DMS114 treated with DMSO at 0.1 percent for 48 hours (cell line): ENCODE measurements around the gene ATRIP.

Source experiments
- DNase-seq: peaks from one replicate; lab custom pipeline; 2025; ENCODE audit not compliant: unreplicated experiment; lab: John Stamatoyannopoulos, UW

Gene ATRIP

DNA sequence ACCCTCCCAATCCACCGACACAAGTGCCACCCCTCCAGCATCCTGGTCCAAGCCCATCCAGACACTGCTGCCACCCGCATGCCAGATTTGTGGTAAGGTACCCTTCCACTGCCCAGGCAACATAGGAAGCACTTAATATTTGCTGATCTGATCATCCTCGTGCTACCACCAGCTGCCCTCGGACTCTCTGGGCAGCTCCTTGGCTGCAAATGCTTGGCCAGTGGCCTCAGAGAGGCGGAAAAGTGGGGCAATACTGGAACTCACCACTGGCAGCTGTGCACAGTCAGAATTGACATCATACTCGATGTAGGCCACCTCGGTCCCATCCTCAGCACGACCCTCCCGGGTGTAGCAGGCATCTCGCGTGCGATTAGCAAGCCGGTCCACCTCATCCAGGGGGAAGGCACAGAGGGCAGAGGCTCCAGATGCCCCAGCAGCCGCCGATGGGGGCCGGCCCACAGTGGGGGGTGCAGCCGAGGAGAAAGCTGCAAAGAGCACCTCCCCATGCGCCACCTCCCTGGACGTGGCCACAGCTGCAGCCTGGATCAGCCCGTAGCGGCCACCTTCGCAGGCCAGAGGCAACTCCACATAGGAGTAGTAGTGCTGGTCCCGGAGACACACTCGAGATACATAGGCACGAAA lies 23.2 kb upstream of the ATRIP start:
- no peak for DNase-seq

DNA sequence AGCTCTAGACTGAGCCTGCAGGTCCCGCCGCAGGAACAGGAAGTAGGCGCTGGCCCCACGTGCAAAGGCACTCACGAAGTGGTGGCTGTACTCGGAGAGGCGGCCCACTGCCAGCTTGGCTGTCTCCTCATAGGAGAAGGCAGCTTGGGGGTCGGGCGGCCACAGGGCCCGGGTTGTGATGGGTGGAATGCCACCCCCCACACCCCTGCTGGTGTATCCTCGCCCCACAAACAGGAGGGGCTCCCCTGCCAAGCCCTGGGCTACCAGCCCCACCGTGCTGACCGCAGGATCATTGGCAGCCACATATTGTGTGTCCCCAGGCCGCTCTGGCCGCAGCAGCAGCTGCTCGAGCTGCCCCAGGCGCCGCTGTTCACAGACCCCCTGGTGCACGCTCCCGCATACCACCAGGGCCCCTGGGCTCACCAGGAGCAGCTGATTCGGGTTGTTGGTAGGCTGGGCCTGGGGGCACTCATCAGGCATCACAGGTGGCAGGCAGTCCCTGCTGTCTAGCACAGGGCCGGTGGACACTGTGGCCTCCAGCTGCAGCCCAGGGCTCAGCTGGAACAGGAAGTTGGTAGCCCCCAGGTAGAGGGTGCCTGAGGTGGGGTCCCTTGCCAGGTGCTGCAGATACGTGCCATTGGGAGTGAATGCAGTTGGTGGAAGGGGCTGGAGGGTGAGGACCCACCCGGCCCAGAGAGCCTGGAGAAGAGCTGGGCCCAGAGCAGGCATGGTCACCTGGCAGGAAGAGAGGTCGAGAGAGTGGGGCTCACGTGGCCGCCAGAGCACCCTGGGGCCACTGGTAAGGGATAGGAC lies 22.4 kb upstream of the ATRIP start:
- no peak for DNase-seq

DNA sequence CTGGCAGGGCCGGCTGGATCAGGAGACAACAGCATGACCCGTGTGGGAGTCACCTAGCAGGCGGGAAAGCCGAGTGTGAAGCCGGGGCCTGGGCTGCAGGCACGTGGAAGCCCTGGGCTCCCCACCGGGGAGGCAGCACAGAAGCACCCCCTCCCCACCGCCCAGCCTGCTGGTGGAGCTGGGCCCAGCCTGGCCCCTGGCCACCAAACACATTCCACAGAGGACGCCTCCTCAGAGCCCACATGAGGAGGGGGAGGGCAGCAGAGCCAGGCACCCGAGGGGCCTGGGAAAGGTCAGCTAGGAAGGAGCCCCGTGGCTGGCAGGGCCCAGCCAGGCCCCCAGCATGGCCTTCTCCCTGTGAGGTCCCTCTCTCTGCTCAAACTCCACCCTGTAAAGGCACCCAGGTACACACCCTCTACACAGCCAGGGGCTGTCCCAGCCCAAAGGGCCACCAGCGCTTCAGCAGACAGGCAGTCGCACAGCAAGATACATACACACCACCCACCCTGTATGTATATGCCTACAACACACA lies 21.2 kb upstream of the ATRIP start:
- DNase-seq = no peak

DNA sequence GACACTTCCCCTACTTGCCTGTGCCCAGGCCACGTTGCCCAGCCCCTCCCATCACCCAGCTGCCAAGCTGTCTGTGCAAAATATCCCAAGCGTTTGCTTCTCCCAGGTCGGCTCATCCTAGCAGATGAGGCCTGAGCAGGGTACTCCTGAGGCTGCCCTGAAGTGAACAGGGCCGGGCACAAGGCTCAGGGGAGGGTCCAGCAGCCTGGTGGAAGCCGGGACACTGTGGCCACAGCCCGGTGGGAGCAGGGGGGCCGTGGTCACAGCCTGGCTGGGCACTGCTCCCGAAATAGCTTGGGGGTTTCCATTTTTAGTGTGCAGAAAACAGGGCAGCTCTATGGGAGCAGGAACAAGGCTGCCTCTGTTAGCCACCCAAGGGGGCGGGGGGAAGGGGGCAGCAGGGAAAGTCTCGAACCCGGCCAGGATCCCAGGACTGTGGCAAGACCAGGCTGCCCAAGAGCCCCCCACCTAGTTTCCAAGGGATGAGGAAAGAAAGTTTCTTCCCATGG lies 20.1 kb upstream of the ATRIP start:
- no peak for DNase-seq

DNA sequence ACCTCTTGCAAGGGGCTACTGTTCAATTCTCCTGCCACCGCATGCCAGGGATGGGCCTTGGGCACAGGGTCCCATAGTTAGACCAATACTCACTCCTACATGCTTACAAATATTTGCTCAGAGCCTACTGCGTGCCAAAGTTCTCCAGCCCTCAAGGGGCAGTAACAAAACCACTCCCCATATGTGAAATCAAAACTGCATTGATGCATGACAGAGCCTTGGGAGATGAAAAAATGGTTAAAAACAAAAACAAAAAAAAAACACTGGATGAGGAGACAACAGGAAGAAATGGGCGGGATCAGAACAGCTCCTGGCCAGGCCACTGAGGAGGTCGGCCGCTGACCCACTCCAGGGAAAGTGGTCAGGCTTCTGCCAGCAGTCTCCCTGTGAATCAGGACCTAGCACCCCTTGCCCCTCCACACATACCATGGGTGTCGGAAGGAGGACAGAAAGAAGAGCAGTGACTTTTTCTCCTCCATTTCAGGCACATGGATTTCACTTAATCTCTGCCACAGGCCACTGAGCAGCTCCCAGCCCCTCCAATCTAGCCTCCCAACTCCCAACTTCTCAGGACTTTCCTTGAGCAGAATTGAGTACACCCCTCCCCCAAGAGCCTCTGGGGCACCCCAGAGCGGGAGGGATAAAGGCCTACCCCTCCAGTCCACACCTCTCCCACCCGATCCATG lies 19.4 kb upstream of the ATRIP start:
- no peak for DNase-seq

DNA sequence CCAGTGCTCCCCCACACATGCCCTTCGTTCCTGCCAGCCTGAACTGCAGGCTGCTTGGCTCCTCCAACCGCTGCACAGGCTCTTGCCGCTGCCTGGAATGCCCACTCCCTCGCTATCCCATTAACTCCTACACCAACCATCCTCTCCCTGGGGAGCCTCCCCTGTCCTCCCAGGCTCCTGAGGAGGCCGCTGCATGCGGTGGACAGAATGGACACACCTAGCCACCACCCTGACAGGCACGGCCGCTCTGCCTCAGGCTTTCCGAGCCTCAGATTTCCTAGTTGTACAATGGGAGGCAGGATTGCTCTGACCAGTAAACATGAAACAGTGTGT lies 18.9 kb upstream of the ATRIP start:
- DNase-seq = no peak

DNA sequence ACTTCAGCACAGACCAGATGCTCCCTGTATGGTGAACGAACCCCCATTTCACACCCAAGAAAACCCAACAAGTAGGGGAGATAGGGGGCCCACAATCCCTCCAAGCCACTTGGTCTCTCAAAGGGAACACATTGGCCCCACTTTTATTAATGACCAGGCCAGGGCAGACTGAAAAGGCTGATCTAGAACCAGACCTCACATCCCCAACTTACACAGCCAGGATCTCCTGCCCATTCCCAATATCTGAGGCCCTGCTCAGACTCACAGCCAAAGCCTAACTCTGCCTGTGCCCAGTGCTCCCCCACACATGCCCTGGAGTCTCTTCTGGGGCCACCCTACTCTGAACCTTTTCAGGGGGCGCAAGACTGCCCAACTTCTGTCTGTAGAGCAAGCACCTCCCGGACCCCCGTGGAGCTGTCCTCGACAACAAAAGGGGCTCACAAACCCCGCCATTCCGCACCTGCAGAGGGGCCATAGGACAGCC lies 18.4 kb upstream of the ATRIP start:
- no peak for DNase-seq

DNA sequence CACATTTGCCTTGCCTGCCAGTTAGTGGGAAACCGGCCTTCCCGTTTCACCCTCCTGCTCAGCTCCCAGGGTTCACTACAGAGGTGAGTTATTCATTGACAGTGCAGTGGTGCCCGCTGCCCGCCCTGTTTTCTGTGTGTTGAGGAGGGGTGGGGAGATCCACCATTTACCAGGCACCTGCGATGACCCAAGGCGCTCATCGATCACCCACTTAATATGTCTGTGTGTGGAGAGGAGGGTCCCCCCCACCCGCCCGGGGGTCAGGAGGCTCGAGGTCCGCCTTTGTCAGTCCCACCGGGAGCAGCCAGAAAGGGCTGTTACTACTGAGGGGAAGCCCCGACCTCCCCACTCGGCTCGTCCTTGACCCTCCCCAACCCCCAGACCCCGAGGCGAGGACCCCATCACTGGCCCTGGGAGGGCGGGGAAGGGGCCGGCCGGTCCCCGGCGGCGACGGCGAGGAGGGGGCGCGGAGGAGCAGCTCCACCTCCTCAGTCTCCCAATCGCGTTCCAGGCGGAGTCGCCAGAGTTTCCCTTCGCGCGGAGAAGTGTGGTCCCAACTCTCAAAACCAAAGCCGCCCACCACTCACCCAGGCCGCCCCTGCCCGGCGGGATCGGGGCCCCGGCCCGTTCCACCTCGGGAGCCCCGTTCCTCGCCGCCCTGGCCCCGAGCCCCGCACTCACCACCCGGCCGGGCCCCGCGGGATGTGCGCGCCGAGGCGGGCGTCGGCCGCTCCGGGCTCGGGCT lies 17.8 kb upstream of the ATRIP start:
- DNase-seq = no peak

DNA sequence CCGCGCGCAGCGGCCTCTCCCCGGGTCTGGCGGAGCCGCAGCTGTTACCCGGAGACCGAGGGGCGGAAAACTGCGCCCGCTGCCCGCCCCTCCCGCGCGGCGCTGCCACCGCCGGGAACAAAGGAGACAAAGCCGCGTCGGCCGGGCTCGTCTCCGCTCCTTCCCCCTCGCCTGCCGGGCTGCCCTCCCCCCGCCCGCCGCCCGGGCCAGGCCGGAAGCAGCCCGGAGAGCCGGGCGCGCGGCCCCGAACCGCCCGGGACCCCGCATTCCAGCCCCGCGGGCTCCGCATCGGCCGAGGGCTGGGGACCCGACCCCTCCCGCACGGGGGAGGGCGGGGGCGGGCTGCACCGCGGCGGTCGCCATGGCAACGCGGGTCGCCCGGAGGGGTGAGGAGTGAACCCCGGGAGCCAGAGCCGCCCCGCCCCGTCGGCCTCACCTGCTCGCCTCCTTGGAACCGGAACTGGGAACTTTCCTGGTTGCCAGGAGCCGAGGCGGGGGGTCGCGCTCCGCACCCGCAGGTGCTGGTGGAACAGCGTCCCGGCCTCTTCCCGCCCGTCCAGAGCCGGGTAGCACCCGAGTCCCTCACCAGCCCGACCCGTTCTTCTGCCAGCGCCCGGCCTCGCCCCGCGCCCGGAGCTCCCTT lies 17.1 kb upstream of the ATRIP start:
- no peak for DNase-seq

DNA sequence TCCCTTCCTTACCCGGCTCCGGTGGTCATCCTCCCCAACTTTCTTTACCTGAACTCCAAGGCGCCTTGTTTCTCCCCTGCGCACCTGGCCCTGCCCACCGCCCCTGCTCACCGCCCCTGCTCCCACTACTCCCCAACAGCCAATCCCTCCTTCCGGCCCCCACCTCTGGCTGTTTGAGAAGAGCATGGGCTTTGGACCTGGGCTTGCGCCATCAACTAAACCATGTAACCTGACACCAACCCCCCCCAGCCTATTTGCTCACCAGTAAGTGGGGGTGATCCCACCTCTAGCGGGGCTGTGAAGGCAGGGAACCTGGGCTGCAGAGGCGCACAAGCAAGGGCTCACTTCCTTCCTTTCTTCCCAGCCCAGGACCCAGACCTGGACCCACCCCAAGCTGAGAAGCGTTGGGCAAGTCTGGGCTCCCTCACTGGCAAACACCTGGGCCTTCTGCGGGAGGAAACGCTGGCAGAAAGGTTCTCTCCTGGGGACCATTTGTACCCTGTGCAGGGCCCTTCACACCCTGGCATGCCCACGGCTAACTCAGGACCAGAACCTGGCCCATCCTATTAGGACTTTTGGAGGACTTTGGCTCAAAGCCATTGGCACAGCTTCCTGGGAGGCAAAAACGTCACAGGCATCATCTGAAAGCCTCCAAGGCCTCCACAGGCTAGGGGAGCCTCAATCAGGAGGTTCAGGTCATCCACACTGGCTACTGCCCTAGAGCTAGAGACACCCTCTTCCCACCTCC lies 16.4 kb upstream of the ATRIP start, which contains the start of gene PLXNB1:
TSS of gene PLXNB1 (minus strand) at position 127 of the 748 bp plus-strand sequence. CDS start 5,475 bp downstream, outside the sequence.
- no peak for DNase-seq

DNA sequence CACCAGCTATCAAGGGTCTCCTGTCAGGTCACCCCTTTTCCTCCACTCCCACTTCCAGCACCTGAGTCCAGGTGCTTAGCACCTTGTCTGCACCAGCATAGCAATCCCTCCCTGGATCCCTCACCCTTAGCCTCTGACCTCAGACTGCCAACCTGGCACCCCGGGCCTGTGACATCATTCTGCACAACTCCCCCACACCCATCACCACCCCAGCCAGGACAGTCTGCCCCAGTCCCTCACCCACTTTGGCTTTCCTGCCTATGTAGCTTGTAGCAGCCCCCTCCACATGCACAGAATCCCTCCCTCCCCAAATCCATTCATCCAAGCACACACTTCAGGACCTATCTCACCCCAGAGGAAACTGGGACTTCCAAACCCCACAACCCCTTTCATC lies 15.8 kb upstream of the ATRIP start:
- DNase-seq = no peak

DNA sequence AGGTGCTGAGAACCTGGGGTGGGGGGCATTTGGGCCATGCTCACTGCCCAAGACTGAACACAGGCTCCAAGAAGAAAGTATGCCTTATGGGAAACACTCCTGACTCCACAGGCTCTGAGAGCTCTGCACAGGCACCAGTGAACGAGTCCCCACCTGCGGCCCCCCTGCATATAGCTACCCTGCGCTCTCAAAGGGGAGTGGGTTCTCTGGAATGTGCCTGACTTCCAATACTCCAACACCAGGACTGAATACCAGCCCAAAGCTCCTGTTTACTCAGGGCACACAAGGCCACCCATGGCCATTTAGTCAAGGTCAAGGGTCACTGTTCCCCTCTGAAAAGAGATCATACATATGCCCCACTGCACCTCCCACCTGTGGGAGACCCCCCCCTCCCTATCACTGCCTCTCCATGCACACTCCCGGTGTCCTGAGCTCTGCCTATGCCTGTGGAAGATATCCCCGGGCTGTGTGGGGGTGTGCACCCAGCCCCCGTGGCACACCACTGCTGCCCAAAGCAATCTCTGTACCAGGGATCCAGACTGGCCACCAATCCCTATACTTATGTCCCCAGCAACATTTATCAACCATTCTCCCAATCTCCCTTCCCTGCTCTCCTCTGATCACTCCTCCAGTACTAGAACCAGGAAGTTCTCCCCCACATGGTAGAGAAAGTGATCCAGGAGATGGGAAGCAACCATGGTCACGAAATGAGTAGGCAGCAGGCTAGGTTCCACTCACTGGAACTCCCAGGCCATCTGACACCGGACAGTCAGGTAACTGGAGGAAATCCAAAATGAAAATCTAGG lies 15.1 kb upstream of the ATRIP start:
- DNase-seq = no peak

DNA sequence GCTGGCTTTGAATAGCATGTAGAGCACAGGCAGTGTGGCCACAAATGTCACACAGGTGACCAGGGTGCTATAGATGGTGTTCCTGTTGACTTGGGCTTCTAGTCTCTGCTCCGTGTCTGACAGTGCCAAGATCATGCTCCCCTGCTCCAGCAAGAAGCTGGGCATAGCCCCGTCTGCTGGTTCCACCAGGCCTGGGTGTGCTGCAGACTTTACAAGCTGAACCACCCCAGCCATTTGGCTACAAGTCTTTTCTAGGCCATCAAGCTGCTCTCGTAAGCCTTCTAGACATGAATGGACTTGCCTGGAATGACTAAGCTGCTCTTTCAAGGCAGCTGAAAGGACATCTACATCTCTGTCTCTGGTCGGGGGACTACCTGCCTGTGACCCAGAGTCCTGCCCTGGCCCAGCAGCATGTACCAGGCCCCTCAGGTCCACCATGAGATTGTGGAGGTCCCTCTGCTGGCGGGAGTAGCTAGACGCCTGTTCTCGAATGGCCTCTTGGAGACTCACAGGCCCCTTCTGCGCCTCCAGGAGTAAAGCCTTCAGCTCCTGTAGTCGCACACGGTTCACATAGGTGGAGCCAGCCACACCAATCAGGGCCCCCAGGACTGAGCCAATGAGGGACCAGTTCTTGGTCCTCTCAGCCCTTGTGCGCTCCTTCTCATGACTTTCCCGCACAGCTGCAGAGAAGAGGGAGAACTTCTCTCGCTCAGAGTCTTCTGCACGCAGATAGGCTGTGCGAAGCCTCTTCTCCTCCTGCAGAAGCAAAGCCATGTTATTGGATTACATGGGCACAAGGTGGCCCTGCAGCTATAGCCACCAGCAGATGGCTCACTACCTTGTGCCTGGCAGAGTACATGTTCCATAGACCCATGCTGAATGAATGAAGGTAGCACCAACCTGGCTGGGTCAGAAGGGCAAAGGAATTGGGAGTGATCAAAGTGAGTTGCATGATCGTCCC lies 13.8 kb upstream of the ATRIP start:
- DNase-seq = no peak

DNA sequence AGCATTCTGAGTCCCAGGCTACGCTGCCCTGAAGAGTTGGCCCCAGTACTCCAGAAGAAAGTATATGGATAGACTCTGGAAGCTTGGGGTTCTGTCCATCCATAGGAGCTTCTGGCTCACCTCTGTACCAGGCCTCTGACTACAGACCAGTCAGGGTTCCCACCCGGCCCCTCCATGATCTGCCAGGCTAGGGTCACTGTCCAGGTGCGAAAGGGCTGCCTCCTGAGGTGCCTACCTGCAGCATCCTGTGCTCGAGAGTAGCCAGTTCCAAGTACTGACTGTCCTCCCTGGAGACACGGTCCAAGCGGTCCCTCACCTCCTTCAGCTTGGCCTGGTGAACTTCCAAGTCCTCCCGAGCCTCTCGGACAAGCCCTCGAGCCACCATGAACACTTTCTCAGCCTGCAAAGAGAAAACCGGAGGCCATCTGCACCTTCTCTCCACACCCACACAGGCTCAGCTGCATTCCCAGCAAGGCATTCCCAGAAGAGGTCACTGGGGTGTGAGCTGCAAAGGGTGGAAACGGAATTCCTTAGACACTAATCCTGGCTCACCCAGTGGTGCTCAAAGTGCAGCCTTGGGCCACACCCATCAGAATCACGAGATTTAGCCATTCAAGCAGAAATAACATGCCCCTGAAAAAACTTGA lies 12.9 kb upstream of the ATRIP start:
- DNase-seq = no peak

DNA sequence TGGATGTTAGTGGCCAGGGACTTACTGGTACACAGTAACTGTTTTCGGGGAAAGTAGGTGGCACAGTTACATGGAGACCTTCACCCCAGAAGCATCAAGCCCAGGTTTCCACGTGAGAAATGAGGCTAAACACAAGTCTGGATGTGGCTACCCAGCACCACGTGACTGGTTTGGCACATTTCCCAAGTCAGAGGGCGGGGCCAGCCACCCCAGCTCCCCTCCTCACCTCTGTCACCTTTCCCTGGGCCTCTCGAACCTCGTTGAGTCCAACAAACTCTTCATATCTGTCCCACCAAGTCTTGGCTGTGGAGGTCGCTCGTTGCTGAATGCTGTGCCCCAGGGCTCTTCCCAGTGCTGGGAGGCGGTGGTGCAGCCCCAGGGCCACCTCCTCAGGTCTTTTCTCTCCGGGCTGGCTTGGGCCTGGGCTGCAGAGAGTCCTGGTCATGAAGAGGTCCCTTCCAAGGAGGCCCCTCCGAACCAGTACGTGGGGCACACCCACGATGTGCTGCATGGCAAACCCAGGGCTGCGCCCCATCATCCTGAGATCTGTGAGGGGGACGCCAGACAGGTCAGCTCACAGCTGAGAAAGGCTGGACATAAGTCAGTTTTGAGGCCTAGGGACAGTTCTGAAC lies 11.8 kb upstream of the ATRIP start:
- no peak for DNase-seq

DNA sequence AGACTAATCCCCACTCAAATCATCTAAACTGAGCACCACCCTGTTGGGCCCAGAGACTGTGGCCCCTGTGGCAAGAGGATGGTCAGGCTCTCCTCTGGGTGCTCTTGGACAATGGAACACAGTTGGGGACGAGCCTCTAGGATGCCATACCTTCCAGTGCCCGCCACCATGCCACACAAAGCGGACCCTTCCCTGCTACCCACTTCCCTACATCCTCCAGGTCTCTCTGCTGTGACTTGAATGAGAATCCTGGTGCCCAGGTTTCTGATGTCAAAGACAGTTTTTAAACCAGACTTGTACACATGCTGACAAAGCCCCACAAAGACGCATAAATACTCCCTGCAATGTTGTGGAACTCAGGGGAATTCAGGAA lies 11.3 kb upstream of the ATRIP start:
- DNase-seq = no peak
